HG02973 (cell line): ENCODE data around the gene MED8.
"Not testable (repeated sequence)": the region's sequence is repeated elsewhere in the genome, so short reads cannot be mapped to it uniquely, and the experiment has no call there.

Experiments used
- ATAC-seq: cut with Tn5 transposase; IDR thresholded peaks from one replicate; pipeline ENCODE4 v1.9.1; 2021; ENCODE audit warnings: moderate library complexity; ENCODE audit not compliant: unreplicated experiment

The MED8 gene

DNA sequence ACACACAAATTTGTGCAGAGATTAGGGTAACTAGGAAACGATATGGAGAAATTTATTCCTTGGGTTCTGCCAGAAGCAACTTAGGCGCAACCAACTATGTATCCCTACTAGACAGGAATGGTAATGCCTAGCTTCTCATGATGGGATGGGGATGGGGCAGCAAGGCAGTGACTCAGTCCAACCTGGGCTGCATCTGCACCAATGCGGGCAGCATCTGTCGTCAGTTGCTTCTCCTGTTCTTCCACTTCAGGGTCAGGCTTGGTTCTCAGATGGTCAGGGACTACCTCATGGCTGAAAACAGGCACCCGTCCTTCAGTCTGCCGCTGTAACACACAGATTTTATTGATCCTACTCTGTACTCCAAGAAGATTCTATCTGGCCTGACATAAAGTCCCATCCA, 2.9 kb downstream of the MED8 start:
- ATAC-seq: no peak

DNA sequence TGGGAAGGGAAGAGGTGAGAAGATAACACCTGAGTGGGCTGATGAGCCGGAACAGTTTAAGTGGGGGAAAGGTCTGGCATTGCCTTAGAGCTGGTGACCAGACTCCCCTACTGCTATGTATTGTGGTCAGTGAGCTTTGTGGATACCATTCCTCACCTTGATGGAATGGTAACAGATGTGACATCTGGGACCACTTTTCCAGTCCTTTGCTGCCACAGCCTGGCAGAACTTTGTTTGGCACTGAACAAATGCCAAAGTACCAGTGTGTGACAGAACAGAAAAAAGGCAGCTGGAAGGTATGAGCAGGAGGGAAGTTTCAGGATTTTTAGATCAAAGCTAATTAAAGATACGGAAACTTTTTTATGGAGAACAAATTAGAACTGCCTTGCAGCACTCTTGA, 6.2 kb downstream of the MED8 start:
- no peak for ATAC-seq

DNA sequence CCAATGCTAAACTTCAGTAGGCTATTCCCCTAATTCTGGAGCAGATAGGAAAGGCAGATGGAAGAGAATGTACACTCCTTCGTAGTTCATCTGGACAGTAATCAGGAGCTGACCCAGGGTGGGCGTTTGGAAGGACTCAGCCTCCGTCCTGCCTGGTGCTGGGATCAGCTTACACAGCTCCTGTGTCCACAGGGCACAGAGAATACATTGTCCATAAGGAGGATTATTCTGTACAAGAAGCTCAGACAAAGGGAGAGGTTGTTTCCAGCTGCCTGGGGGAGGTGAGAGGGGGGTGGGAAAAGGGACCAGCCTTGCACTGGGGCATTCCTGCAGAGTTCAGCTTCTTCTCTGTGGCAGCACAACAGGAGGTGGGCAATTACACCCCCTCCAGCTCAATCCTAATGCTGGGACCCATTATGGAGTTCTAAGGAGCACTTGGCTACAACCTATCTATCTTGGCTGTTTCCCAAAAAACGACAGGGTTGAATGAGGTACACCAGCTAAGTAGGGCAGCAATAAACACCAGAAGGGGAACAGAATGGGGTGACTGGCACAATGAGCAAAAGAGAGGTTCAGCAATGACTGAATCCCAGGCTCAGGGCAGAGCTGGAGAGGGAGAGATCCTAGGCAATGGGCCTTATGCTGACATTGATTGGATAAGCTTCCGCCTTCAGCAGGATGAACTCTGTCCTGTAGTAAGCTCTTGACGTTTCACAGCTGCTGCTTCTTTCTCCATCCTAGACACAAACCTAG, 7.4 kb downstream of the MED8 start:
- ATAC-seq: no peak

DNA sequence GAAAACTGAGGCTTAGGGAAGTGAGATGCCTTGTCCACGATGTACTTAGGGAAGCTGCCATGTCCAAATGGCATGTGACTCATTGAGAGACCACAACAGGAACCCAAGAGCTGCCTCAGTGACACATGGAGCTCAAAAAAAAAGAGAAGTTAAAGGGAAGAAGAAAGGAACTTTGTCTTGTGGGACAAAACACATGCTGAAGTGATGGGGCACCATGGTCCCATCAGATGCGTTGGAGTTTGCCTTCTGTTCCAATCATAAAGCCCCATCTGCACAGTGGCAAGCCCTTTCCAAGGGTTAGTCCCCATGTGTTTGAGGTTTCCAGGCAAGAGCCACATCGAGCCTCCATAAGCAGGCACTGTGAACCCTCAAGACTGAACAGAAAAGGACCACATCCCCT, 8.0 kb downstream of the MED8 start:
- no peak for ATAC-seq

DNA sequence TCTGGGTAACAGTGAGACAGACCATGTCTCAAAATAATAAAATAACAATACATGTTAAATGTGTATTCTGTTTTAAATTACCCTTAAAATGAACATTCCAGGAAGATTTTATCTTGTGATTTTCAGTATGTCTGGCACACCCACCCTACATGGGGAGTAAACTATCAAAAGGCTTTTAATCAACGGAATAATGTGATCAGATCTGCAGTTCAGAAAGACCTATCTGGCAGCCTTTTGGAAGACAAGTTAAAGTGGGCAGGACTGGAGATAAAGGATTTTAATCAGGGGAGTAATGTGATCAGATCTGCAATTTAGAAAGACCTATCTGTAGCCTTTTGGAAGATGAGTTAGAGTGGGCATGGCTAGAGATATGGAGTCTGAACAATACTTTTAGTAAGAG, 10.1 kb downstream of the MED8 start:
- no peak for ATAC-seq

DNA sequence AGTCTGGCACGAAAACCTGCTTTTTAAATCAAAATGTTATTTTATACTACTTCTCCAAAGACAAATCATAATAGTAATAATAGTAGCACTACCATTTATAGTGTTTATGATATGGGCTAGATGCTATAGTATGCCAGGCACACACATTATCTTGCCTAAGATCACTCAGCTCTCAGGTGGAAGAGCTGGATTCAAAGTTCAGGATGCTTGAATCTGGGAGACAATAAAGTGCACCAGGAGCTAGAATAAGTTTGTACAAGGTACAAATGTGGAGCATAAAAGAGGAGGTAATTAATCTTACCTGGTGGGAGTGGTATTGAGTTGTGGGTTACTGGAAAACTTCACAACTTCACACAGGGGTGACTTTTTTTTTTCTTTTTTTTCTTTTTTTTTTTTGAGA, 11.8 kb downstream of the MED8 start:
- no peak for ATAC-seq

DNA sequence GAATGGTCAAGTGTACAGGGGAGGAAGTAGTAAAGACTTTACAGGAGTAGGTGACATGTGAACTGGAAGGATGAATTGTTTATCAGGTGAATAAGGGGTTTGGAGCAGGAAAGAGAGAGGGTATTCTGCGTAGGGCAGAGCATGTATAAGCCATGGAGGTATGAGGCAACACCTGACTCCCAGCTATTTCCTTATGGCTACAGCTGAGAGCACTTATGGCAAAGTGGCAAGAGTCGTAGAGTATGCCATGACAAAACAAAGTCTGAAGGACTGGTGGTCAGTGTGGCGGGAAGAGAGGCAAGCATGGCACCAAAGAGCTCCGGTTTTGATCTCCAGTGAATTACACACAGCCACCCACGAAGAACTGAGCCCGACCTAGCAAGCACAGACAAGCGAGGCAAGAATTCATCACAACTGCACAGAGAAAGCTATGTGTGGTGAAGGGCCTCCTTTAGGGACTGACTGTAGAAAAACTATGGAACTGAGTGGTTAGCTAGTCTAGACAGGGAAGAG, 12.8 kb downstream of the MED8 start:
- ATAC-seq: no peak

DNA sequence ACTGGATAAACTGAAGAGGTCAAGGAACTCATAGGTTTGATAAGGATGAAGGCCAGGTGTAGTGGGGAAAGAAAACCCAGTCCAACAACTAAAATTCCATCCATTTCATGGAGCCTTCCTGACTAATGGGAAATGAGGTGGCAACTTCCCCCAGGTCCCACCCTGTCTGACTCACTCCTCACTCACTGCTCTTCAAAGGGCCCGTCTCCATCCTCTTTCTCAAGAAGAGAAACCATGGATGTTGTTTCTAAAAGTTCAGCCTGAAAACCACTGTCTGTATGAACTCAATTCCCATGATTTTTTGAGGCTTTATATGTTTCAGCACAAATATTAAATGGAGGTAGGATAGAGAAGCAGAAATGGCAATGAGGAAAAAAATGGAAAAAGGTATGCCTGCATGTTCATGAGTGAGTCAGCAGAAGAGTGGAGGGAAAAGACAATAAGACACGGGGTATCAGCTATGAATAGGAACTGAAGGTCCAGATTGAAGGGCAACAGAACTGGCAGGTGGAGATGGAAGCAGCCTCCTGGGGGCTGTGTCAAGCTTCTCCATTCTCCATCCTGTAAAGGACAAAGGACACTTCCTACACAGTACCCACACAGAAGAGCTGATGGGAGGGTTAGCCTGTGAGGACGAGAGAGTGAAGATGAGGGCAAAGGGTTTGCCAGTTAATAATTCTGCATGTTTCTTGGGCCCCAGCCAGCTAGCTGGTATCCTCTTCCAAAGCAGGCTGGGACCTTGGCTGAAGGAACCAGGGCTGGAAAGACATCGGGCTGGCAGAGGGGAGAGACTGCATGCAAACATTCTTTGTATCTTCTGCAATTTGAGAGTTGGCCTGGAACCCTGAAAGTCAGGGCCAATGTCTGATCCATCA, 16.3 kb downstream of the MED8 start:
- ATAC-seq: no peak

DNA sequence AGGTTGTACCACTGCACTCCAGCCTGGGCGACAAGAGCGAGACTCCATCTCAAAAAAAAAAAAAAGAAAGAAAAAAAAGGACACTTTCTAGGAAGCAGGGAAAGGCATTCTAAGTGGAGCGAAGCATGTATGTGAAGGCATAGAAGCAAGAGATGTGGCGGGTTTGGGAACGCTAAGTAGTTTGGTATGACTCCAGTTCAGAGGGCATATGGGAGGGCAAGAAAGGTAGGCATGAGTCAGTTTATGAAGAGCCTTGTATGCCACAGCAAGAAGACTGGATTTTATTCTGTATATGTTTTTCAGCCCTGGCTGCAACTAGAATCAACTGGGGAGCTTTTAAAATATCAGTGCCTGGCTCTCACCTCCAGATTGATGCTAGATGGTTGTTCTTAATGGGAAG, 17.4 kb downstream of the MED8 start:
- ATAC-seq: no peak

DNA sequence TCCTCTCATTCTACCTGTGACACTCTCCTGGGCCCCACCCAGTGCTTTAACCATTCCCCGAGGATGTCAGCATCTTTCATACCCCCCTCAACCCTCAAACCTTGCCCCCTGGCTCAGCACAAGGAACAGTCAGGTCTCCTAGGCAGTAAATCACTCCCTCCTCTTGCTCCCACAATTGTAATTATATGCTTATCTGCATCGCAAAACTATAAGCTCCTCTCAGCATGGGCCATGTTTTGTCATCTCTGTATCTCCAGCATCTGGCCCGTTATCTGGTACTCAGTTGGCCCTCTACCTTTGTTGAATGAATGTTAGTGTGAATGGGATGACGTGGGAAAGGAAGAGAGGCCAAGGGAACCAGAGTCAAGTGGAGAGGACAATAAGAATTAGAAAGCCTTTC, 19.0 kb downstream of the MED8 start:
- no peak for ATAC-seq

DNA sequence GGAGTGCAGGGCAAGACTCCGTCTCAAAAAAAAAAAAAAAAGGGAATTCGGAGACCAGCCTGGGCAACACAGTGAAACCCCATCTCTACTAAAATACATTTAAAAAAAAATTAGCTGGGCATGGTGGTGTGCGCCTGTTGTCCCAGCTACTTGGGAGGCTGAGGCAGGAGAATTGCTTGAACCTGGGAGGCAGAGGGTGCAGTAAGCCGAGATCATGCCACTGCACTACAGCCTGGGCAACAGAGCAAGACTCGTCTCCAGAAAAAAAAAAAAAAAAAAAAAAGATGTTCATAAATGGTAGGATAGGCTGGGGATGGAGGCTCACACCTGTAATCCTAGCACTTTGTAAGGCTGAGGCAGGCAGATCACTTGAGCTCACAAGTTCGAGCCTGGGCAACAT, 19.8 kb downstream of the MED8 start:
- ATAC-seq: not testable (repeated sequence)

DNA sequence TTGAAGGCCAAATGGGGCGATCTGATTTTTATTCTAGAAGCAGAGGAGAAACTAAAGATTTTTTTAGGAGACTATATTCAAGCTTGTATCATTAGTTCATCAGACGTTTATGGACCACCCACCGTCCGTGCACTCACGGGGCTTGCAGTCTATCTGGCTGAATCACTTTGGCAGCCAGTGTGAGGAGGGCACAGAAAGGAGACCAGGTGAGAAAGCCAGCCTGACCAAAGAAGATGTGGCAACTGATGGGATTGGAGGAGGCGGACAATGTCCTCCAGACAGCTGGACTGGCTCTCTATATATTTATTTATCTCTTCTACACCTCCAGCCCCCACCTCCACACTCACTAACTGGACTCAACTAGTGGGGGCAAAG, 21.0 kb downstream of the MED8 start:
- ATAC-seq: no peak

DNA sequence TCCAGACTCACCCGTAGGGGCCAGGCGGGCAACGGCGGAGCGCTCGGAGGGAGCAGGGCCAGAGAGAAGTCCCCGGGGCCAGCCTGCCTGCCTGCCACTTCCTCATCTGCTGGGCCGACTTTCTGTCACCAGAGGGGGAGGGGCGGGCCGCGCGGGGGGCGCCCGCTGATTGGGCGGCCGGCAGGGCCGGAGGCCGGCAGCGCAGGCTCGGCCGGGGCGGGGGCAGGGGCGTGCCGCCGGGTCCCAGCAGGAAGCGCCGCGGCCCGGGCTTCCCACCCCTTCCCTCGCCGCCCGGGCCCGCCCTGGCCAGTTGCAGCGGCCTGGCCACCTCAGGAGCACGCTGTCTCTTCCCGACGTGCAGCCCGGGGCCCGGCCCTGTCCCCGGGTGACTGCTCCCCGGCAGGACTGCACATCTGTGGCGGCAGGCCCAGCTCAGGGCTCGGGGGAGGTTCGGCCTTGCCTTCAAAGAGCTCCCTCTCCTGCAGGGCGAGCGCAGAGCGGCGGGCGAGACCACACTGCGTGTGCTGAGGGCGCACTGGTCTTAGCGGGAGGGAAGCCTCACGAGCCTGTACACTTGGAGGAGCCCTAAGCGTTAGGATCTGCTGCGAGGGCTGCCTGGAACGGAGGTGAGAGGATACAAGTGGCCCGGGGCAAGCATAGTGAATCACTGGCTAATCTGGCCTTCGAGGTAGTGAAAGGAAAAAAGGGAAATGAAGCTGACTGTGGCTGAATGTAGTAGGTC, 21.5 kb downstream of the MED8 start, which contains the start of gene ELOVL1:
ELOVL1 (minus strand) TSS at position 108 of the 742 bp plus-strand sequence. CDS start 2,402 bp downstream, outside the sequence.
- peak; percentile 66 for ATAC-seq

DNA sequence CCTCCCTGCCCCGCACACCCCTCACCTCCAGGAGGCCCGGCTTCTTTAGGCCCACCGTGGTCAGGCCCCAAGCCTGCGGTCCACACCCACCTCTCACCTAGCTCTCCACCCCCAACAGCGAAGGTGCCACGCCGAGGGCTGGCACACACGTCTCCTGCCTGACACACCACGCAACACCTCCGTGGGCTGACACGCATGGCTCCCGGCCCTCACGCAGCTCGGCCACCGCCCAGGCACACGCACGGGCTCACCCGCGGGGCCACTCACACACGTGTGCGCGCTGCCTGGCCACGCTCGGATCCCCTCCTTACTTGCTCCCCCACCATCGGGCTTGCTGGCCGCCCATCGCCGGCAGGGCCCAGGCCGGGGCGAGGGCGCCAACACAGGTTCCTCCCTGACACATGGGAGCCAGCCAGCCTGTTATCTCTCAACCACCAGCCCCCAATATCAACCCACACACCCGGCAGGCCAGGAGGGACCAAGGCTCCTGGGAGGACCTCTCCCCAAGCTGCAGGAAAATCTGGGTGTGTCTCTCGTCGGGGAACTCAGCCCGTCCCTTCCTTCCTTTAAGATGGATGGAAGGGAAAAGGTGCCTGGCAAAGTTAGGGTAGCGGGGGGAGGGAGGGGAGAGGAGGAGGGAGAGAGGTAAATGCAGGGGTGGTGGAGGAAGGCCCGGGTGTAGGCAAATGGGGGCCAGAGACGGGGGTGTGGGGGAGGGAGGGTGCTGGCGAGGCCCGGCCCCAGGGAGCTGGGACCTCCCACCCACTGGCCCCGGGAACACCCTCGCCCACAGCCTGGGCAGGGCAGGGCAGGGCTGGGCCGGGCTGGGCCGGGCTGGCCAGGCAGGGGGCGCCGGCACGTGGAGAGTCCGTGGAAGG, 22.3 kb downstream of the MED8 start:
- peak; percentile 27 for ATAC-seq

DNA sequence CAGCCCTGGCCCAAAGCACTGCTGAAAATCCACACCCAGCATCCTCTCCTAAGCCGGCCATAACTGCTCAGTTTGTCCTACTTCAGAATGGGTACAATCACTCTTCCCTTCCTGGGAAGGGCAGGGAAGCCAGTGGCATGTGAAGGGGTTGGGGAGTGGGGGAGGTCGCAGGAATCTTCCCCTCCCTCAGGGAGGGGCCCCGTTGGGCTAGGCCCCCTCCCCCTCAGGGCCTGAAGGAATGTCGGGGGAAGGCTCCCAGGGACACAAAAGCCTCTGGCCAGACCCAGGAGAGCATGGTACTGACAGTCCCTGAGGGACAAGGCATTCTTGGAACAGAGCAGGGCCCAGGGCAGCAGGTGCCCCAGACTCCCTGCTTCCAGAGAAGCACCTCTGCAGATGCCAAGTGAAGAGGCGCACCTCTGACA, 23.0 kb downstream of the MED8 start:
- no peak for ATAC-seq

DNA sequence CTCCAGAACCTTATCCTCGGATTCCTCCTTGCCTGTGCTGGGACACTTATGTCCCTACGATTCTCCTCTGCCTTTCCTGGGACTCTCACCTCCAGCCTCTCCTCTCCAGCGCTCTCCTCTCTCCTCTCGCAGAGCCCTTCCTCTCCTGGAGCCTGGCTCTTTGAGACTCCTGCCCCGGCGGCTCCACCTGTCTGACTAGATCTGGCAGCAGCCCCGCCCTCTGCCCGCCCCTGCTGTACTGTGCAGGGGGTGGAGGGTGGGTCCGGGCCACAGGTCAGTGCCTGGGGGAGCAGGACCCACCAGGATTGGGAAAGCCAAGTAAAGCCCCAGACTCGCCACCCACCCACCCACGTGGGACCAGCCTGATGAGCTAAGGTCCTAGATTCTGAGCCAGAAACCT, 23.4 kb downstream of the MED8 start:
- ATAC-seq: no peak

DNA sequence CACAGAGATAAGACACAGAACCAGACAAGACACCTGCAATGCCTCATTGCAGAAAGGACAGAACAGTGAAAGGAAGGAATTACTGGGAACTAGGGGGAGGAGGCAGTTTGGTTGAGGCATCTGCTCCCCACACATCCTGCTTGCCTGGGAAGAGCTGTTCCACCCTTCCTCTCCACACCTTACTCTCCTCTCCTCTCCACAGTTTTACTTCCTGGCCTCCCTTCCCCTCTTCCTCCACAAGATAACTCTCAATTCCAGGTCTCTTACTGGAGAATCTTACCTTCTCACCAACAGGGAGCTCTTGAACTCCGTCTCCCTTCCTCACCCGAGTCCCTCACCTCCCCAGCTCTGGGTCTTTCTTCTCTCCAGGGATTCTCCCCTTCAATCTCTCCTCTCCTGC, 23.9 kb downstream of the MED8 start:
- ATAC-seq: no peak

DNA sequence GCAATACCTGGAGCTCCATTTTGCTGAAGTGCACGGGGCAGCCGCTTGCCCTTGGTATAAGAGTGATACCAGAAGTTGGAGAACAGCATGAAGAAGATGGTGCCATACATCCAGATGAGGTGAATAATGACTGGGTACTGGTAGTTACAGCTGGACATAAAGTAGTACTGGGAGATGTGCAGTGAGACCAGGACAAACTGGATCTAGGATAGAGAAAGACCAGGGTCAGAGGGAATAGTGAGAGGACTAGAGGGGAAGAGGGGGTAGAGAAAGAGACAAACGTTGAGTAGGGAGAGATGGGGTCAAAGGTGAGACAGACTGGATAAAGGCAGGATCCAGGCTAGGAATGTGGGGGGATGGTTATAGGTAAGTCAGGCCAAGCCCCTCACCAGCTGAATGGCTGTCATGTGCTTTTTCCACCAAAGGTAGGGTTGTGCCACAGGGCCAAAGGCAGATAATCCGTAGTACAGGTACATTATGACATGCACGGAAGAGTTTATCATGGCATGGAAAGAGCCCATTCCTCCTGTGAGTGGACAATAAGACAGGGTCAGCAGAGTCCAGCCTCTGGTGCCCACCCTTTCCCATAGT, 25.6 kb downstream of the MED8 start:
- no peak for ATAC-seq

DNA sequence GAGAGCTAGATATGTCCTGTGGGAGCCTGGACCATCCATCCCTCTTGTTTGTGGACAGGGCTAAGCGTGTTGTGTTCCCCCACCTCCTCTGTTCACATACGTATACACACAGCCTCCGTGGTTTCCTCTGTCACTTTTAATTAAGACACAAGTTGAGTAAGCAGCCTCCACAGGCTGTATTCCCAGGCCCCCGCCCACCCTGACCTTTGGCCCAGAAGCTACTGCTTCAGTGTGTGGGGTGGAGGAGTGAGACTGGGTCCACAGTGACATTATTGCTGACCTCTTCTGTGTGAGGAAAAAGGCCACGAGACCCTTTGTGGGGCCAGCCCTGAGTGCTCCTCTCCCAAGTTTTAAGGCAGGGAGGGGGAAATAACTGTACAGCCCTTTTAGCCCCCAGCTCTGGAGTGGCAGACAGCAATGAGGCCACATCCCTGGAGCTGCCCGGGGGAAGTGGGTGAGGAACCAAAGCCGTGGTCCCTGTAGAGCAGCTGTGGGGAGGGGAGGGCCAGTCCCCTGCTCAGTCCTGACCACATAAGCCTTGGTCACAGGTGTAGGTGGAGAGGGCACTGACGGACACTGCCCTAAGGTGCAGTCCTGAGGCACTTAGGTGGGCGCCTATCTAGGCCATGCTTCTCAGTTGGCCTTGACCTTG, 26.2 kb downstream of the MED8 start:
- ATAC-seq: no peak
